ENCODE data around the gene SLC30A5.

Gene SLC30A5

GRCh38 chr5:69167929-69168328 is 74.1 kb downstream of the SLC30A5 start:
- no peak for DNase-seq

- no peak for DNase-seq
Observed at GRCh38 chr5:69170495-69170894, 76.7 kb downstream of the SLC30A5 start.

- no peak for DNase-seq
Observed at GRCh38 chr5:69170969-69171368, 77.2 kb downstream of the SLC30A5 start.

Measured in CD4-positive, alpha-beta T cell treated with Interferon alpha-2 for 1 hour (primary cell).